ENCODE measurements around the gene SPATA6.
"Not testable (repeated sequence)": the region's sequence is repeated elsewhere in the genome, so short reads cannot be mapped to it uniquely, and the experiment has no call there.

The SPATA6 gene

GRCh38 chr1:48462716-48463302 is 9.2 kb downstream of the SPATA6 start:
- no peak for DNase-seq (ENCODE audit: low read depth in 2 of 2)

DNA sequence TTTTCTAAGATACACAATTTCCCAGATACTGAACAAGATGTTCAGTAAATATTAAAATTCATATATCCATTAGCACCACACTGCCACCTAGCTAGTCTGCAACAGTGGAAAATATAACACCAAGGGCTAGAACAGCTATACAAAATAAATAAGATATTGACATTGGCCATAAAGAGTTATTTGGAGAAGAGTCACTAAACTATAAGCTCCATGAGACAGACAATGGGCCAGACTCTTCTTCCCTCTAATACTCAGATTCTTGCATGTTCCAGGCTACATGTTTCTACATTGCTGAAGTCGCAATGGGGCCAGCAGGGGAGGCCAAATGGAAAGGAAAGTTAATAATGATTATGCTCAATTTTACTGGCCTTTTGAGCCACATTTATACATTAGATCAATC is 21.5 kb downstream of the SPATA6 start:
- DNase-seq (ENCODE audit: low read depth in 2 of 2), result no peak

DNA sequence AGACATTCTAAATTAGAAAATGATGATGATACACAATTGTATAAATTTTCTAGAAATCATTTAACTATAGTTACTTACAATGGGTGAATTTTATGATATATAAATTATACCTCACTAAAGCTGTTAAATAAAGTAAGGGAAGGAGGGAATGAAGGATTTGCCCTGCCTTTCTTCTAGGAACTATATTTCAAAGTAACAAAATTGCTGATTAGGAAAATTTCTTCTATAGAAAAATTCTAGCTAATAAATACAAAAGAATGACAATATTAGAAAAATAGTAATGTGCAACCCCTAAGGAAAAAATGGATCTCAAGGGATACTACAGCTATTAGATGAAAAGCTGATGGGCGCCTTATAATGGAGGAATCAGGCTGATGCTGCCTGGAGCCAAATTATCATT is 23.1 kb downstream of the SPATA6 start:
- DNase-seq (ENCODE audit: low read depth in 2 of 2), result no peak

GRCh38 chr1:48444186-48444585 is 27.8 kb downstream of the SPATA6 start:
- not testable (repeated sequence) for DNase-seq (ENCODE audit: low read depth in 2 of 2)

DNA sequence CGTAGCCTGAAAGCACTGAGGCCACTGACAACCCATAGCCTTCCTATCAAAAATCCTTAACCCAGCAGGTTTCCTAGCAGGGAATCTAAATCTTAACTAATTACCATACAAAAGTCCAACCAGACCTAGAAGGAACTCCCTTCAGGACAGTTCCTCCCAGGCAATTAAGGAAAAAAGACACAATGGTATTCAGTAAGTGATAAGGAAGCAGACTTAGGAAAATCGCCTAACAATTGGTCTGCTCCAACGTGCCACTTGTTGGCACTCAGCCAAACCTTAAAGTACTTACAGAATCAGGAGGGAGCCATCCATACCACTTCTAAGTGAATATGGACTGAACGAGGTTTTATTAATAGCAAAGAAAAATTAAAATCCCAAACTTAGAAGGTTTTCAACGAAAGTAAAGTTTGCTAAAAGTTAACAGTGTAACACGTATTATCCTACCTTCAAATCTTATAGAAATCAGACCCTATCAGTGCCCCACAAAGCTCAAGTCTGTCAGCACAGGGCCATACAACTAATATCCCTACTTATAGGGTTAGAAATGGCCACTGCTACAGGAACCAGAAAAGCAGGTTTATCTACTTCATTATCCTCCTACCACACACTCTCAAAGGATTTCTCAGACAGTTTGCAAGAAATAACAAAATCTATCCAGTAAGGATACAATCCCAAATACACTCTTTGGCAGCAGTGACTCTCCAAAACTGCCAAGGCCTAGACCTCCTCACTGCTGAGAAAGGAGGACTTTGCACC is 29.0 kb downstream of the SPATA6 start:
- no peak for DNase-seq (ENCODE audit: low read depth in 2 of 2)

DNA sequence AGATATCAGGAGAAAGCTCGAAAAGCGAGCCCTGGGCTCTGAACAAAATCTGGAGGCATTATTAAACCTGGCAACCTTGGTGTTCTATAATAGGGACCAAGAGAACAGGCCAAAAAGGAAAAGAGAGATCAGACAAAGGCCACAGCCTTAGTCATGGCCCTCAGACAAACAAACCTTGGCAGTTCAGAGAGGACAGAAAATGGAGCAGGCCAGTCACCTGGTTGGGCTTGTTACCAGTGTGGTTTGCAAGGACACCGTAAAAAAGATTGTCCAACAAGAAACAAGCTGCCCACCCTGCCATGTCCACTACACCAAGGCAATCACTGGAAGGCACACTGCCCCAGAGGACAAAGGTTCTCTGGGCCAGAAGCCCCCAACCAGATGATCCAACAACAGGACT is 31.2 kb downstream of the SPATA6 start:
- not testable (repeated sequence) for DNase-seq (ENCODE audit: low read depth in 2 of 2)

GRCh38 chr1:48439380-48439779 is 32.6 kb downstream of the SPATA6 start:
- no peak for DNase-seq (ENCODE audit: low read depth in 2 of 2)

- not testable (repeated sequence) for DNase-seq (ENCODE audit: low read depth in 2 of 2)
Measured at GRCh38 chr1:48437379-48437778, 34.6 kb downstream of the SPATA6 start.

- not testable (repeated sequence) for DNase-seq (ENCODE audit: low read depth in 2 of 2)
Measured at GRCh38 chr1:48435312-48436002, 36.5 kb downstream of the SPATA6 start.

DNA sequence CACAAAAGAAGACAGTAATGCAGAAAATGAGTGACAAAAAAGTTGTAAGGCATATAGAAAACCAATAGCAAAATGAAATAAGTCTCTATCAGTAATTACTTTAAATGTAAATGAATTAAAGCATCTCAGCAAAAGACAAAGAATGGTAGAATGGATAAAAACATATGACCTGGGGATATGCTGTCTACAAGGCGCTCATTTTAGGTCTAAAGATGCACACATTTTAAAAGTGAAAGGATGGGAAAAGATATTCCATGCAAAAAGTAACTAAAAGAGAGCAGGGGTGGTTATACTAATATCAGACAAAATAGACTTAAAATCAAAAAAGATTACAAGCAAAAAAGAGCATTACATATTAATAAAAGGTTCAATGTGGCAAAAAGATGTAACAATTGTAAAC is 41.2 kb downstream of the SPATA6 start:
- DNase-seq (ENCODE audit: low read depth in 2 of 2), result no peak

- DNase-seq (ENCODE audit: low read depth in 2 of 2), result no peak
Measured at GRCh38 chr1:48422009-48422408, 50.0 kb downstream of the SPATA6 start.

- no peak for DNase-seq (ENCODE audit: low read depth in 2 of 2)
Measured at GRCh38 chr1:48418742-48419141, 53.3 kb downstream of the SPATA6 start.

DNA sequence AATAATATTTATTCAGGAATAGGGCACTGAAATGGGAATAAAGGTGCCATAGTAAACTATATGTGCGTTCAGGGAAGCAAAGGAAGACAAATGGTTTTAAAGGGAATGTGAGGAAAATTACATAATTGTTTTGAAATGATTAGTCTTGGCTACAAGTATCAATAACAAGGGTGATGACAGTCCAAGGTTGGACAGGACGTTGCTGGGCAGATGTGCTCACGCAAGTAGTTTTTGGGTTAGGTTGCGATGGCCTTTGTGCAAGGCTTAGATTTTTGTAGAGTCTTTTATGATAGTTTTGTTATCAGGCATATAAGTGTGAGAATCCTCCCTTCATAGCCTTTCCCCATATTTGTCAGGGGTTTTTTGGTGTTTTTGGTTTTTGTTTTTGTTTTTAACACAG is 57.0 kb downstream of the SPATA6 start:
- DNase-seq (ENCODE audit: low read depth in 2 of 2), result no peak

GRCh38 chr1:48414264-48414663 is 57.7 kb downstream of the SPATA6 start:
- no peak for DNase-seq (ENCODE audit: low read depth in 2 of 2)

- no peak for DNase-seq (ENCODE audit: low read depth in 2 of 2)
Measured at GRCh38 chr1:48405940-48406339, 66.1 kb downstream of the SPATA6 start.

- no peak for DNase-seq (ENCODE audit: low read depth in 2 of 2)
Measured at GRCh38 chr1:48405400-48405799, 66.6 kb downstream of the SPATA6 start.

DNA sequence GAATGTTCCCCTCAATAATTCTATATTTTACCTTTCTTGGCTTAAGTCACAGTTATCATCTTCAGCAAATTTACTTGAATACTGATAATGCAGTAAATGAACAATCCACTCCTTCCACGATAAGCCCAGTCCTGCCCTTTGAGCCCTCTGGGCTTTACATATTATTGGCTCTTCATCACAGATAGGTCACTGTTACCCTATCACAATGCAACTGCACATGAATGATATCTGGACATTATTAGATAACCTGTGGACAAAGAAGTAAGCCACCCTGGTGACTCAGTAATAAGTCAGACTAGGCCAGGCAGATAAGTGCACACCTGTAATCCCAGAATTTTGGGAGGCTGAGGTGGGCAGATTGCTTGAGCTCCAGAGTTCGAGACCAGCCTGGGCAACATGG is 69.4 kb downstream of the SPATA6 start:
- no peak for DNase-seq (ENCODE audit: low read depth in 2 of 2)

DNA sequence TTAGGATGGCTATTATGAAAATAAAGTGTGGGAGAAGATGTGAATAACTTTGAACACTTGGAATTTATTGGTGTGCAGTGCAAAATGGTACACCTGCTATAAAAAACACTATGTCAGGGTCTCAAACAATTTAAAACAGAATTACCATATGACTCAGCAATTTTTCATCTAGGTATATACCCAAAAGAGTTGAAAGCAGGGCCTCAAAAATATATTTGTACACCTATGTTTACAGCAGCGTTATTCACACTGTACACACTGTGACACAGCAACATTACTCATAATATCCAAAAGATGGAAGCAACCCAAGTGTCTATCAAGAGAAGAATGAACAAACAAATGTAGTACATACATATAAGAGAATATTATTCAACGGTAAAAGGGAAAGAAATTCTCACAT is 75.8 kb downstream of the SPATA6 start:
- no peak for DNase-seq (ENCODE audit: low read depth in 2 of 2)

- DNase-seq (ENCODE audit: low read depth in 2 of 2), result no peak
Measured at GRCh38 chr1:48391926-48392325, 80.1 kb downstream of the SPATA6 start.

GRCh38 chr1:48387409-48387808 is 84.6 kb downstream of the SPATA6 start:
- DNase-seq (ENCODE audit: low read depth in 2 of 2), result no peak

DNA sequence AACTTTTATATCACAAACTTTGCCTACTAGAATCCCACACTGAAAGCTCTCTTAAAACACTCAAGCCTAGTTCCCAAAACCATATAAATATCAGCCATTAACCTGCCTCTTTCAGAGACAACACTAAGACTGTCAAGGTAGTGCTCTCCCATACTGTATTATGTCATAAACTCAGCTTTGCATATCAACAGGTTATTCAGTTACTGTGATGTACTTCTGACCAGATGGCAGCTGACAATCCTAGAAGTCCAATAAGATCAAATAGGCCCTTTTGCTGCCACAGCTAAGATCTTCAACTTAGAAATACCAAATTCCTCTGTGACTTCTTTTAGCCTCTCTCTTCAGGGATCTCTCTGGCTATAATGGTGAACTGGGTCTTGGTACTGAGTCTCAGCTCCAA is 97.2 kb downstream of the SPATA6 start:
- DNase-seq (ENCODE audit: low read depth in 2 of 2), result no peak

DNA sequence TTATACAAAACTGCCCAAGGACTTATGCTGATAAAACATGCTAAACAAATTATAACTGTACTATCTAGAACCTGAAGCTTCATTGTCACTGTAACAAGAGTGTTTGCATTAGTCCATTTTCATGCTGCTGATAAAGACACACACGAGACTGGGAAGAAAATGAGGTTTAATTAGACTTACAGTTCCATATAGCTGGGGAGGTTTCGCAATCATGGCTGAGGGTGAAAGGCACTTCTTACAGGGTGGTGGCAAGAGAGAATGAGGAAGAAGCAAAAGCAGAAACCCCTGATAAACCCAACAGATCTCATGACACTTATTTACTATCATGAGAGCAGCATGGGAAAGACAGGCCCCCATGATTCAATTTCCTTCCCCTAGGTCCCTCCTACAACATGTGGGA is 100.4 kb downstream of the SPATA6 start:
- DNase-seq (ENCODE audit: low read depth in 2 of 2), result no peak

- DNase-seq (ENCODE audit: low read depth in 2 of 2), result no peak
Measured at GRCh38 chr1:48362901-48363300, 109.1 kb downstream of the SPATA6 start.

All from stimulated activated CD8-positive, alpha-beta memory T cell treated with anti-CD3 and anti-CD28 coated beads, Interleukin-15, amount 100 ng/mL, for 4 hours (primary cell).